ENCODE measurements around the gene CLSTN1.
"Not testable (repeated sequence)": the region's sequence is repeated elsewhere in the genome, so short reads cannot be mapped to it uniquely, and the experiment has no call there.

CLSTN1 gene

GRCh38 chr1:9764550-9764949, 59.2 kb downstream of the CLSTN1 start:
- Histone ChIP-seq H3K4me3 (ENCODE audit: low read depth, low read length) (no peak overlapping the region), H3K27me3 (no peaks in the 10 kb centered on the region), H3K36me3 (no peaks in the 10 kb centered on the region), H3K4me1 (no peaks in the 10 kb centered on the region), H3K9me3 (no peaks in the 10 kb centered on the region)
- no peak for TF ChIP-seq CTCF (IDR thresholded peaks at IDR 0.05; ENCODE audit: low read depth, low read length)
- DNase-seq = no peak

- Histone ChIP-seq H3K4me1 (no peaks in the 10 kb centered on the region), H3K9me3 (no peaks in the 10 kb centered on the region), H3K4me3 (ENCODE audit: low read depth, low read length) (no peak overlapping the region), H3K36me3 (no peaks in the 10 kb centered on the region), H3K27me3 (no peaks in the 10 kb centered on the region)
- DNase-seq = no peak
- TF ChIP-seq CTCF (IDR thresholded peaks at IDR 0.05; ENCODE audit: low read depth, low read length) = no peak
Observed at GRCh38 chr1:9763914-9764313, 59.9 kb downstream of the CLSTN1 start.

- not testable (repeated sequence) for H3K36me3 ChIP-seq; H3K9me3 ChIP-seq; H3K27me3 ChIP-seq; H3K4me3 ChIP-seq (ENCODE audit: low read depth, low read length); H3K4me1 ChIP-seq; DNase-seq
Observed at GRCh38 chr1:9762446-9762845, 61.3 kb downstream of the CLSTN1 start.

GRCh38 chr1:9761855-9762254, 61.9 kb downstream of the CLSTN1 start:
- DNase-seq = no peak
- H3K4me1 ChIP-seq = no peaks in the 10 kb centered on the region
- H3K9me3 ChIP-seq = no peaks in the 10 kb centered on the region
- H3K36me3 ChIP-seq = no peaks in the 10 kb centered on the region
- H3K4me3 ChIP-seq (ENCODE audit: low read depth, low read length) = no peak overlapping the region
- H3K27me3 ChIP-seq = no peaks in the 10 kb centered on the region
- TF ChIP-seq CTCF (IDR thresholded peaks at IDR 0.05; ENCODE audit: low read depth, low read length) = no peak

- H3K4me3 ChIP-seq (ENCODE audit: low read depth, low read length) = no peak overlapping the region
- H3K4me1 ChIP-seq = no peaks in the 10 kb centered on the region
- H3K9me3 ChIP-seq = no peaks in the 10 kb centered on the region
- no peak for DNase-seq
- TF ChIP-seq CTCF (IDR thresholded peaks at IDR 0.05; ENCODE audit: low read depth, low read length) = no peak
- H3K36me3 ChIP-seq = no peaks in the 10 kb centered on the region
- H3K27me3 ChIP-seq = no peaks in the 10 kb centered on the region
Observed at GRCh38 chr1:9760824-9761223, 62.9 kb downstream of the CLSTN1 start.

- no peaks in the 10 kb centered on the region for H3K9me3 ChIP-seq
- no peak overlapping the region for H3K4me3 ChIP-seq (ENCODE audit: low read depth, low read length)
- no peak for TF ChIP-seq CTCF (IDR thresholded peaks at IDR 0.05; ENCODE audit: low read depth, low read length)
- H3K36me3 ChIP-seq = no peaks in the 10 kb centered on the region
- H3K4me1 ChIP-seq = no peaks in the 10 kb centered on the region
- no peaks in the 10 kb centered on the region for H3K27me3 ChIP-seq
- DNase-seq = no peak
Observed at GRCh38 chr1:9759939-9760338, 63.8 kb downstream of the CLSTN1 start.

- Histone ChIP-seq H3K4me1 (no peaks in the 10 kb centered on the region), H3K9me3 (no peaks in the 10 kb centered on the region), H3K27me3 (no peaks in the 10 kb centered on the region), H3K36me3 (no peaks in the 10 kb centered on the region), H3K4me3 (ENCODE audit: low read depth, low read length) (no peak overlapping the region)
- no peak for DNase-seq
- TF ChIP-seq CTCF (IDR thresholded peaks at IDR 0.05; ENCODE audit: low read depth, low read length) = no peak
Observed at GRCh38 chr1:9758559-9759121, 65.1 kb downstream of the CLSTN1 start.
